Omental fat pad (tissue), 4 donors: ENCODE results near the gene SRGAP1. TPM values are rescaled to one million over a fixed set of nuclear protein-coding genes. Genes with fewer than 3 reads are reported as not detected.
"Not testable (repeated sequence)": the region's sequence is repeated elsewhere in the genome, so short reads cannot be mapped to it uniquely, and the experiment has no call there.

Source experiments
- ATAC-seq: fragments of 150-250 bp; one replicate; pipeline ENCODE4 v1.9.1; 2016; ENCODE audit warnings: mild to moderate bottlenecking, moderate library complexity; ENCODE audit not compliant: low FRiP score
- DNase-seq: peaks from one replicate; pipeline ENCODE4 v3.0.0-alpha.2; 2019; ENCODE audit warnings: low spot score
- CTCF ChIP-seq, 3 donors: fragments of 450-650 bp; IDR thresholded peaks; one replicate each; pipeline ENCODE4 v1.5.1; 2016 to 2017; ENCODE audit warnings: antibody characterized with exemption in 3 of 3, mild to moderate bottlenecking in 3 of 3, moderate library complexity in 2 of 3
- total RNA-seq, 4 donors: library from RNA; depleted of rRNA; stranded (reverse); fragments of >200 nt; gene quantifications; one replicate each; pipeline ENCODE4 v1.1.0, GENCODE V29; 2016

The SRGAP1 gene
- total RNA-seq, 4 donors from 2014 or later: 10.6 to 69.1 (median 12.9) TPM

- ATAC-seq (no peak), DNase-seq (no peak)
- no peak for TF ChIP-seq CTCF (IDR thresholded peaks at IDR 0.05)
Measured at GRCh38 chr12:64008596-64008995, 164.1 kb downstream of the SRGAP1 start.

GRCh38 chr12:64009321-64010068 is 165.0 kb downstream of the SRGAP1 start:
- TF ChIP-seq CTCF (IDR thresholded peaks at IDR 0.05): no peak
- DNase-seq: no peak

GRCh38 chr12:64010069-64010686 is 165.7 kb downstream of the SRGAP1 start:
- ATAC-seq (peak; percentile 43), DNase-seq (no peak)
- no peak for TF ChIP-seq CTCF (IDR thresholded peaks at IDR 0.05)

More at GRCh38 chr12:64009321-64010068, 165.0 kb downstream of the SRGAP1 start:
- no peak for ATAC-seq

GRCh38 chr12:64016521-64016920 is 172.0 kb downstream of the SRGAP1 start:
- no peak for TF ChIP-seq CTCF (IDR thresholded peaks at IDR 0.05)
- no peak for ATAC-seq

GRCh38 chr12:64018116-64018515 is 173.6 kb downstream of the SRGAP1 start:
- not testable (repeated sequence) for ATAC-seq, DNase-seq

More at GRCh38 chr12:64016521-64016920, 172.0 kb downstream of the SRGAP1 start:
- DNase-seq: no peak

- no peak for ATAC-seq
- no peak for TF ChIP-seq CTCF (IDR thresholded peaks at IDR 0.05)
Measured at GRCh38 chr12:64018524-64018923, 174.0 kb downstream of the SRGAP1 start.

GRCh38 chr12:64019101-64019500 is 174.6 kb downstream of the SRGAP1 start:
- no peak for TF ChIP-seq CTCF (IDR thresholded peaks at IDR 0.05)
- ATAC-seq: no peak

More at GRCh38 chr12:64018524-64018923, 174.0 kb downstream of the SRGAP1 start:
- no peak for DNase-seq

More at GRCh38 chr12:64019101-64019500, 174.6 kb downstream of the SRGAP1 start:
- no peak for DNase-seq
